ENCODE data around the gene KCNK5.

The KCNK5 gene

DNA sequence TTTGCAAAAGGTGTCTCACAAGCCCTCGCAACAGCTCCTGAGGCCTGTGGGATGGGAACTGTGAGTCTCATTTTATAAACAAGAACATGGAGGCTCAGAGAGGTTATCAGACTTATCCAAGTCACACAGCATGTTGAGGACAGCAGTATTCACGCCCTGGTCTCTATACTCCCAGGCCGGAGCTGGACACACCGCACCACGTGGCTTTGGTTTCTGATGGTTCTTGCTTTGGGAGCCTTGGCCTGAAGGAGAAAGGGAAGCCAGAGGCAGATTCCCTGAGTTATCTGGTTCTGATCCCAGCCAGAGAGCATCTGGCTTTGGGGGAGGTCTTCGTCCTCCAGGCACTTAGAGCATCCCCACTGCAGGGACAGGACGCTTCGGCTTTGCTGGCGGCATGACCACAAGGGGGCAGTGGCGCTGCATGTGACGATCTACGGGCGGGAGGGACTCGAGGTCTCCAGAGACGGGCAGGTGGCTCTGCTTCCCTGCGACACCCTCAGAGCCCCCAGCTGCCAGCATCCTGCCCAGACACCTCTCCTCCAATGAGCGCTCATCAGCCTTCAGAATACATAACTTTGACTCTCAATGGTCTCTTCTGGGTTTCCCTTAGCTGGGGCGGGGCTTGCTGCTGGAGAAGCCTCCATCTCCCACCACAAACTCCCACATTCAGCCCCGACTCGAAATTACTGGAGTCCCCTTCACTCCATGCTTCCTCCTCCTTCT is 62.9 kb downstream of the KCNK5 start:
- in situ Hi-C loops (cut with HindIII; ENCODE audit: low pct_ligation_motif_present, low pct_unique_long_range_greater_than_20kb, low sequenced_read_pairs), result no loop called here
- DNase-seq, result peak; percentile 55

DNA sequence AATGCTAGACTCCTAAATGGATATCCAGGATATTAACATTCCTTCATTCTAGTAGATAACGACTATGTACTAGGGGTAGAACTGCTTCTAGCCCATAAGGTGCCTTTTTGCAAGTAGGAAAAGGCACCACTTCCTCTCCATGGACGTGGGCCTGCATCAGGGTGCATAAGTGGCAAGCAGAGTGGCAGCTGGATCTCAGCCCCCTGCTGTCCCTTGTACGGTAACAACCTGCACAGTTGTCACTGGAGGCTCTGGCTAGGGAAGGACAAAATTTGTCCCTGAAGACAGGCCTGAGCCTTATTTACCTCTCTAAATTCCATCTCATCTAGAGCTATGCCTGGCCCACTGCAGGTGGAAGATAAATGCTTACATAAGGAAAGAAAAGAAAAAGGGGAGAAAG is 71.8 kb downstream of the KCNK5 start:
- in situ Hi-C loops (cut with HindIII; ENCODE audit: low pct_ligation_motif_present, low pct_unique_long_range_greater_than_20kb, low sequenced_read_pairs), result no loop called here
- DNase-seq, result no peak

DNA sequence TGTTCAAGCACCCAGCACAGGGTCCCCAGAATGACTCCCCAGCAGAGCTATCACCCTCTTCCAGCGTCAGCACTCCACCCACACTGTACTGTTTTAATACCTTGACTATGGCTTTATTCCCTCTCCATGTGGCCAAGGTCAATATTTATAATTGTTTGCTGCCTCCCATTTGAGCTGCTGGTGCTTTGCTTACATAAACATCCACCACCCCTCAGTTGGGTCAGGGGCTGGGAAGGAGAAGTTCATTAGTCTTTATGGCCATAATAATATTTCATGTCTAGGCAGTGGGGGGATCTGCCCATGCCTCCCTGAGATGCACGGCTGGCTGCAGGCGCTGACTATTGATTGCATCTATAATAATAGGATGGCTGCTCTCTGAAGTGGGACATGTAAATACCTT is 72.5 kb downstream of the KCNK5 start:
- no peak for DNase-seq

DNA sequence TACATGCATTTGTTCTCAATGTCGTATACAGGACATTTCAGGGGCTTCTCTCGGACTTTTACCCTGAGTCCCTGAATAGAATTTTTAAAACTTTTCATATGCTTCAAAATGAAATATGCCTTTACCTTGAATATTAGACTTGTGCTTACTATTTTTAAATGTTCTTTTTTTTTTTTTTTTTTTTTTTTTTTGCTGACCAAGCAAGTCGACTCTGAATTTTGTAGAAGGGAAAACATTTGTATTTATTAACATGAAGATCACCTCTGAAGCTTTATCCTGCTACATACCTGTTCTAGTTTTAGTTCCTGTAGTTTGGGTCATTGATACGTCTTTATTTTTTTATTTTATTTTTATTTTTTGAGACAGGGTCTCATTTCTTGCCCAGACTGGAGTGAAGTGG is 74.6 kb downstream of the KCNK5 start:
- DNase-seq, result no peak
- in situ Hi-C loops (cut with HindIII; ENCODE audit: low pct_ligation_motif_present, low pct_unique_long_range_greater_than_20kb, low sequenced_read_pairs), result no loop called here

More for the DNA sequence above, 72.5 kb downstream of the KCNK5 start:
- in situ Hi-C loops (cut with HindIII; ENCODE audit: low pct_ligation_motif_present, low pct_unique_long_range_greater_than_20kb, low sequenced_read_pairs), result no loop called here

DNA sequence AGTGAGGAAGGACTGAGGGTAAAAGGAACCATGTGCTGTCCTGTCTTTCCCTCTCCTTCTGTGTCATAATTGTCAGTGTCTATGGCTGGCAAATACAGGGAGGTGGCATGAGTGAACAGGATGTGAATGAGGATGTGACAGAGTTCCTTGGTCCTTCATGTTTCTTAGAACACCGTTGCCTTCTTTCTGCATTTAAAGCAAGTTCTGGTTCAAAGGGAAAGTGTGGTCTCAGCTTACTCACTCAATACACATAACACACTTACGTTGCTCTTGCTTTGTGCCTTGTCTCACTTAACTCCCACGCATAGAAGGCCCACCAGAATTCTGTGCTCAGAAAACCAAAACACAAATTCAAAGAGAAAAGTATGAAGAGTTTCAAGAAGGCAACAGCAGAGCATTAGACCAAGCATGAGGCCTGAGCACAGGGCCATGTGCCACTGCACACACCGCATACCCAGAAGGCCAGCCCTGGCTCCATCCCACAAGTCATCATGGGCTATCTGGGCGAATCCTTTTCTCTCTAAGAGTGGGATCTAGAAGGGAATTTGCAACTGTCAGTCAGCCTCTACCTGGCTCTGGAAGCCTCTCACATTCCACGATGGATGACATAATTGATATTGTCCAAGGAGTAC is 75.4 kb downstream of the KCNK5 start:
- DNase-seq, result no peak
- in situ Hi-C loops (cut with HindIII; ENCODE audit: low pct_ligation_motif_present, low pct_unique_long_range_greater_than_20kb, low sequenced_read_pairs), result no loop called here

DNA sequence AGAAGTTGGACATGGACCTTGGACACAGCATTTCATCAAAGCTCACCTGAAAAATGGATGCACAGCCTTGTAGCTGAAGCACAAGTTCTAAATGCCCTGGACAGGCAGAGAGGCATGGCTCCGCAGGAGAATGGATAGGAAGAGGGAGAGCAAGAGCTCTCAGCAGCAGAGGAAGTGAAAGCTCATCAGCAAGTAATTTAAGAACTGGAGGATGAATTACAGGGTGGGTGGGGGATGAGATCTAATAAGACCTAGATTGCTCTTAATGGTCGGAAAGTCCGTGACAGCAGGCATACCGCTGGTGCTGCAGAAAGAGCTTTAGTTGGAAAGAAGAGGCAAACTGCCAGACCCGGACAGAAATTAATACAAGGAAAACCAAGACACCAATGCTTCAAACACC is 77.0 kb downstream of the KCNK5 start:
- in situ Hi-C loops (cut with HindIII; ENCODE audit: low pct_ligation_motif_present, low pct_unique_long_range_greater_than_20kb, low sequenced_read_pairs), result no loop called here

DNA sequence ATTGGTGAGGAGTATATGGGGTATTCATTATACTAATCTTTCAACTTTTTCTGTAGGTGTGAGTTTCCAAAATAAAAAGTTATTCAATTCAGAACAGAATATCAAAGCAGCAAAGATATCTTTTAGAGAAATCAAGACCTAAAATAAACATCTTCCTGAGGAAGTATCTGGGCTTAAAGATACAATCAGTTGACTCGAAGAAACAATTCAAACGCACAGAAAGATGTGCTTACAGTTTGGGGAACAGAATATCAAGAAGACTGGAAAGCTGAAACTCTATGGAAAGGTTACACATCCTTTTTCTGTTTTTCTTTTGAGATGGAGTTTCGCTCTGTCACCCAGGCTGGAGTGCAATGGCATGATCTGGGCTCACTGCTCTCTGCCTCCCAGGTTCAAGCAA is 78.1 kb downstream of the KCNK5 start:
- in situ Hi-C loops (cut with HindIII; ENCODE audit: low pct_ligation_motif_present, low pct_unique_long_range_greater_than_20kb, low sequenced_read_pairs), result no loop called here
- no peak for DNase-seq

More for the DNA sequence above, 77.0 kb downstream of the KCNK5 start:
- no peak for DNase-seq

DNA sequence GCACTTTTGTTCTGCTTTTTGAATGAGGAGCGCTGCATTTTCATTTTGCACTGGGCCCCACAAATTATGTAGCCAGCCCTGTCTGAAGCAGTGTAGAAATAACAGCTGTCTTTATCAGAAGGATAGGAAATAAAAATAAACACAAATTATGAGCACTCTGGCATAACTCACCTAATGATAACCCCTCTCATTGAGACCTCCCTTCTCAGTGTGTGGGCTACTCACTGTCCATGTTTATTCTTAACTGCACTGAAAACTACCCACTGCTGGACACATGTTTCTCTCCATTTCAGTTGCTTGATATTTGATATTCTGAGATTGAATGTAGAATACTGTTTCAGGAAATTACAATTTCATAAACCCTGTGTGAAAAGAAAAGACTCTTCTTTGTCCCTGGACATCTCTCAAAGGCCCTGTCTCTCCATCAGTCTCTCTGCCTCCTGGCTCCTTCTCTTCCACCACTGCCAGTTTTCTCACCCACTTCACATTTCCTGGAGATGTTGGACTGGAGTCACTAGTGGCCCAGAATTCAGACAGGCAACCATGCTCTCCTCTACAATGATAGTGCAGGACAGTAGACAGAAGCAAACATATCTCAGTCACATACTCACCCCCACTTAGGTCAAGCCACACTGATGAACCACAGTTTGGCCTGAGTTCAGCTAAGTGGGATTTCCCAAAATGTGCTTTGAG is 84.6 kb downstream of the KCNK5 start:
- in situ Hi-C loops (cut with HindIII; ENCODE audit: low pct_ligation_motif_present, low pct_unique_long_range_greater_than_20kb, low sequenced_read_pairs), result no loop called here
- DNase-seq, result no peak

DNA sequence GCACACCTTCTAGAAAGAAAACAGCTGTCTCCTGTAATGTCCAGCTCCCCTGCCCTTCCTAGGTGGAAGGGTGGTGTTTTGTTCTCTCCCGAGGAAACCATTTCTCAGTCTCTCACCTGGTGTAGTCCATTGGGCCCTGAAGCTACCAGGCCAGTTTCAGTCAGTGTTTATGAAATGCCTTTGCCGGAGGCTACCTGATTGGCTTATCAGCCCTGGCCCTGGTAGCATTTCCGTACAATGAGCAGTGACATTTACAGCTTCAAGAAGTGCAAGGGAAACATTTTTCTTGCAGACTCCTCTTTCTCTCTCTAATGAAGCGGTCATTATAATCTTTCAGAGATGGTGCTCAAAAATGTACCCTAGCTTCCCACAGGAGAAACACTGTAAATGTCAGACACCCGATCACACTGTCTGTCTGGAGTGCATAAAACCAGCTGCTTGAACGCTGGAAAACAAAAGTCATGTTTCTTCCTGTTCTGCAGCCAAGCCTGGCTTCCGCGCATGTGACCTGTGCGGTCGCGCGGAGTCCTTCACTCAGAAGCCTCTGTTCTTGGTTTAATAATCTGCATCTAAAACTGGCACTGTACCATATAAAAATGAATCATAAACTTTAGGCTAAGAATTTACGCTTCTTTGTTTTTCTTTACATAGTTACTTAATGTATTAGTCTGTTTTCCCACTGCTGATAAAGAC is 85.9 kb downstream of the KCNK5 start:
- DNase-seq, result no peak
- in situ Hi-C loops (cut with HindIII; ENCODE audit: low pct_ligation_motif_present, low pct_unique_long_range_greater_than_20kb, low sequenced_read_pairs), result no loop called here

DNA sequence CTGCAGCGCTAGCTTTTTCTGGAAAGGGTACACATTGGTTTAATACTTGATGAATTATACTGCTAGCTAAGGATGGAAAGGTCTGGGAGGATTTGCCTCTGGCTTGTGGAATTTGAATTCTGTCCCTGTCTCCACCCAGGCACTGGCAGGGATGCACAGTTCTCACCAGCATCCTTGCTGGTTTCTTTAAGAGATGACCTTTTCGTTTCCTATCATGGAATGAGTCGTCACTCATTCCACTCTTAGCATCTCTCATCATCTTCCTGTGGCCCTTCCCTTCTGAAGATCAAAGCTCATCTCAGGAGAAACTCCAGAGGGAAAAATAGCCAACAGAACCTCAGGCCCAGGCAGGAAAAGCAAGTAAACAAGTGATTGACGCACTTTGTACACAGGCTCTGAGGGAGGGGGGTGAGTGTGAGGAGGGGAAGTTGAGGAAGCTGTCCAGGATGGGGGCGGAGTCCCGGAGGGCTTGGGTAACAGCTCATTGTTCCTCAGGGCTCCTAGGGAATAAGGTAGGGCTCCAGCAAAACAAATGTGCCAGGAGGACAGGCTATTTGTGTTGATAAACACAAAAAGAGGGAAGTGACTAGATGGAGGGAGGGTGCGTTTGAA is 88.6 kb downstream of the KCNK5 start:
- DNase-seq, result no peak
- in situ Hi-C loops (cut with HindIII; ENCODE audit: low pct_ligation_motif_present, low pct_unique_long_range_greater_than_20kb, low sequenced_read_pairs), result no loop called here

Measured in ACHN (cell line).